HUES64 (cell line): ENCODE results near the gene LAMA3.

Experiments used
- H3K27ac ChIP-seq: 2 replicates; pipeline ENCODE4 v1.7.0; 2013; ENCODE audit warnings: low read depth, low read length, inconsistent platforms
- H3K27me3 ChIP-seq: 2 replicates; pipeline ENCODE4 v1.6.1; 2013; ENCODE audit warnings: mild to moderate bottlenecking, low read length; ENCODE audit not compliant: insufficient read depth
- H3K36me3 ChIP-seq: 2 replicates; pipeline ENCODE4 v1.6.1; 2013; ENCODE audit warnings: mild to moderate bottlenecking, low read length; ENCODE audit not compliant: insufficient read depth
- H3K4me1 ChIP-seq: 2 replicates; pipeline ENCODE4 v1.6.1; 2013; ENCODE audit warnings: mild to moderate bottlenecking, low read length, moderate library complexity; ENCODE audit not compliant: insufficient read depth
- H3K4me3 ChIP-seq: 2 replicates; pipeline ENCODE4 v1.5.1; 2013; ENCODE audit warnings: mild to moderate bottlenecking, low read length, moderate library complexity
- H3K9ac ChIP-seq: 2 replicates; pipeline ENCODE4 v1.6.1; 2013; ENCODE audit warnings: mild to moderate bottlenecking, low read depth, low read length
- H3K9me3 ChIP-seq: 2 replicates; pipeline ENCODE4 v1.6.1; 2013; ENCODE audit warnings: low read depth, low read length; ENCODE audit not compliant: insufficient read depth
- WGBS: fragments of 150-250, 120-280 bp; methylation state at CpG from one replicate; pipeline ENCODE4 v1.1.7; 2013; ENCODE audit warnings: missing lambda C conversion rate; 5-methylcytosine and 5-hydroxymethylcytosine counted together

The LAMA3 gene

GRCh38 chr18:23921716-23922285 lies 232.5 kb downstream of the LAMA3 start:
- H3K27me3 ChIP-seq, result no peaks in the 10 kb centered on the region
- no peaks in the 10 kb centered on the region for H3K36me3 ChIP-seq
- 71% methylated on average over 12 of the region's 12 CpGs for WGBS
- no peak overlapping the region for H3K9ac ChIP-seq
- no peaks in the 10 kb centered on the region for H3K9me3 ChIP-seq
- H3K4me3 ChIP-seq, result no peak overlapping the region
- peaks cover 4% of the 10 kb centered on the region; the same call in 1 of the 2 replicates for H3K4me1 ChIP-seq
- no peak overlapping the region for H3K27ac ChIP-seq

- WGBS, result 39% methylated on average over 1 of the region's 1 CpG
- no peaks in the 10 kb centered on the region for H3K36me3 ChIP-seq
Measured at GRCh38 chr18:23922939-23923338, 233.7 kb downstream of the LAMA3 start.

GRCh38 chr18:23924813-23925212 lies 235.6 kb downstream of the LAMA3 start:
- H3K36me3 ChIP-seq, result no peaks in the 10 kb centered on the region
- WGBS, result 91% methylated on average over 1 of the region's 1 CpG
- H3K9ac ChIP-seq, result no peak overlapping the region
- H3K27ac ChIP-seq, result no peak overlapping the region
- no peaks in the 10 kb centered on the region for H3K27me3 ChIP-seq
- H3K4me3 ChIP-seq, result no peak overlapping the region
- H3K9me3 ChIP-seq, result no peaks in the 10 kb centered on the region
- no peaks in the 10 kb centered on the region for H3K4me1 ChIP-seq

More at GRCh38 chr18:23922939-23923338, 233.7 kb downstream of the LAMA3 start:
- Histone ChIP-seq H3K4me1 (peaks cover 4% of the 10 kb centered on the region; the same call in 1 of the 2 replicates), H3K9me3 (no peaks in the 10 kb centered on the region), H3K27ac (no peak overlapping the region), H3K4me3 (no peak overlapping the region), H3K27me3 (no peaks in the 10 kb centered on the region), H3K9ac (no peak overlapping the region)

- Histone ChIP-seq H3K27ac (no peak overlapping the region), H3K36me3 (no peaks in the 10 kb centered on the region), H3K27me3 (no peaks in the 10 kb centered on the region), H3K9me3 (no peaks in the 10 kb centered on the region), H3K9ac (no peak overlapping the region), H3K4me3 (no peak overlapping the region), H3K4me1 (no peaks in the 10 kb centered on the region)
- 92% methylated on average over 1 of the region's 2 CpGs for WGBS
Measured at GRCh38 chr18:23926571-23926970, 237.3 kb downstream of the LAMA3 start.

- Histone ChIP-seq H3K27ac (no peak overlapping the region), H3K4me1 (no peaks in the 10 kb centered on the region), H3K4me3 (no peak overlapping the region), H3K9me3 (no peaks in the 10 kb centered on the region), H3K27me3 (no peaks in the 10 kb centered on the region), H3K36me3 (no peaks in the 10 kb centered on the region), H3K9ac (no peak overlapping the region)
- 92% methylated on average over 13 of the region's 13 CpGs for WGBS
Measured at GRCh38 chr18:23927821-23928746, 238.8 kb downstream of the LAMA3 start.

- Histone ChIP-seq H3K9me3 (no peaks in the 10 kb centered on the region), H3K27ac (no peak overlapping the region), H3K9ac (no peak overlapping the region), H3K36me3 (no peaks in the 10 kb centered on the region), H3K4me1 (no peaks in the 10 kb centered on the region), H3K27me3 (no peaks in the 10 kb centered on the region), H3K4me3 (no peak overlapping the region)
- whole genome bisulfite sequencing, result 93% methylated on average over 5 of the region's 5 CpGs
Measured at GRCh38 chr18:23929362-23929930, 240.2 kb downstream of the LAMA3 start.

- Histone ChIP-seq H3K4me3 (no peak overlapping the region), H3K27ac (no peak overlapping the region), H3K36me3 (no peaks in the 10 kb centered on the region), H3K9me3 (no peaks in the 10 kb centered on the region), H3K4me1 (no peaks in the 10 kb centered on the region), H3K9ac (no peak overlapping the region), H3K27me3 (no peaks in the 10 kb centered on the region)
- no CpG with 5 or more reads among the region's 1 CpG for WGBS
Measured at GRCh38 chr18:23930002-23930401, 240.7 kb downstream of the LAMA3 start.

GRCh38 chr18:23932385-23933067 lies 243.3 kb downstream of the LAMA3 start:
- no peak overlapping the region for H3K4me3 ChIP-seq
- no peaks in the 10 kb centered on the region for H3K36me3 ChIP-seq
- no peaks in the 10 kb centered on the region for H3K4me1 ChIP-seq
- H3K27ac ChIP-seq, result no peak overlapping the region
- no peaks in the 10 kb centered on the region for H3K9me3 ChIP-seq
- 94% methylated on average over 8 of the region's 8 CpGs for WGBS
- no peak overlapping the region for H3K9ac ChIP-seq
- no peaks in the 10 kb centered on the region for H3K27me3 ChIP-seq

- Histone ChIP-seq H3K4me1 (no peaks in the 10 kb centered on the region), H3K36me3 (no peaks in the 10 kb centered on the region), H3K27me3 (no peaks in the 10 kb centered on the region), H3K9ac (no peak overlapping the region), H3K9me3 (no peaks in the 10 kb centered on the region), H3K4me3 (no peak overlapping the region), H3K27ac (no peak overlapping the region)
- WGBS, result 96% methylated on average over 1 of the region's 1 CpG
Measured at GRCh38 chr18:23933407-23933806, 244.2 kb downstream of the LAMA3 start.

GRCh38 chr18:23934252-23934651 lies 245.0 kb downstream of the LAMA3 start:
- no peak overlapping the region for H3K9ac ChIP-seq
- H3K4me1 ChIP-seq, result no peaks in the 10 kb centered on the region
- H3K27ac ChIP-seq, result no peak overlapping the region
- WGBS, result 91% methylated on average over 3 of the region's 3 CpGs
- H3K27me3 ChIP-seq, result no peaks in the 10 kb centered on the region
- no peaks in the 10 kb centered on the region for H3K9me3 ChIP-seq
- H3K4me3 ChIP-seq, result no peak overlapping the region
- H3K36me3 ChIP-seq, result no peaks in the 10 kb centered on the region

GRCh38 chr18:23934863-23935262 lies 245.6 kb downstream of the LAMA3 start:
- Histone ChIP-seq H3K9me3 (no peaks in the 10 kb centered on the region), H3K27ac (no peak overlapping the region), H3K4me3 (no peak overlapping the region), H3K27me3 (no peaks in the 10 kb centered on the region), H3K36me3 (no peaks in the 10 kb centered on the region), H3K4me1 (no peaks in the 10 kb centered on the region), H3K9ac (no peak overlapping the region)
